ENCODE measurements around the gene LRCOL1.
A peak's percentile ranks its signal among the peaks of the same experiment; 100 is the strongest.

LRCOL1 gene

GRCh38 chr12:132620113-132620898 is 9.9 kb upstream of the LRCOL1 start:
- H3K4me3 ChIP-seq (ENCODE audit: low read depth, low read length), result no peak overlapping the region

- no peak overlapping the region for H3K4me3 ChIP-seq (ENCODE audit: low read depth, low read length)
These were observed 9.2 kb upstream of the LRCOL1 start for GRCh38 chr12:132619386-132620112.

GRCh38 chr12:132619071-132619385 is 8.6 kb upstream of the LRCOL1 start:
- H3K4me3 ChIP-seq (ENCODE audit: low read depth, low read length), result no peak overlapping the region

GRCh38 chr12:132618683-132619043 is 8.3 kb upstream of the LRCOL1 start, which contains the start of gene P2RX2:
Gene P2RX2 (plus strand): TSS chr12:132618776. CDS start chr12:132618817, 41 bp downstream.
- H3K4me3 ChIP-seq (ENCODE audit: low read depth, low read length), result peak within 1 kb of the TSS; percentile 43

- peak overlapping the region; percentile 33 for H3K4me3 ChIP-seq (ENCODE audit: low read depth, low read length)
These were observed 7.7 kb upstream of the LRCOL1 start for GRCh38 chr12:132617822-132618682.

GRCh38 chr12:132617135-132617701 is 6.8 kb upstream of the LRCOL1 start:
- H3K4me3 ChIP-seq (ENCODE audit: low read depth, low read length), result no peak overlapping the region

GRCh38 chr12:132615579-132616038 is 5.2 kb upstream of the LRCOL1 start:
- H3K4me3 ChIP-seq (ENCODE audit: low read depth, low read length), result no peak overlapping the region

- no peak overlapping the region for H3K4me3 ChIP-seq (ENCODE audit: low read depth, low read length)
These were observed 4.6 kb upstream of the LRCOL1 start for GRCh38 chr12:132614861-132615578.

GRCh38 chr12:132614029-132614428 is 3.6 kb upstream of the LRCOL1 start:
- no peak overlapping the region for H3K4me3 ChIP-seq (ENCODE audit: low read depth, low read length)

- H3K4me3 ChIP-seq (ENCODE audit: low read depth, low read length), result no peak overlapping the region
These were observed 1.2 kb upstream of the LRCOL1 start for GRCh38 chr12:132611620-132612019.

- H3K4me3 ChIP-seq (ENCODE audit: low read depth, low read length), result no peak overlapping the region
These were observed 652 bp upstream of the LRCOL1 start for GRCh38 chr12:132610866-132611602.

GRCh38 chr12:132608231-132609171 is 1.9 kb downstream of the LRCOL1 start:
- H3K4me3 ChIP-seq (ENCODE audit: low read depth, low read length), result no peak overlapping the region

- H3K4me3 ChIP-seq (ENCODE audit: low read depth, low read length), result no peak overlapping the region
These were observed 3.5 kb downstream of the LRCOL1 start for GRCh38 chr12:132606927-132607326.

- H3K4me3 ChIP-seq (ENCODE audit: low read depth, low read length), result no peak overlapping the region
These were observed 3.9 kb downstream of the LRCOL1 start for GRCh38 chr12:132606466-132606865.

GRCh38 chr12:132605892-132606291 is 4.5 kb downstream of the LRCOL1 start:
- H3K4me3 ChIP-seq (ENCODE audit: low read depth, low read length), result no peak overlapping the region

GRCh38 chr12:132604668-132605441 is 5.5 kb downstream of the LRCOL1 start:
- no peak overlapping the region for H3K4me3 ChIP-seq (ENCODE audit: low read depth, low read length)

GRCh38 chr12:132604151-132604618 is 6.2 kb downstream of the LRCOL1 start:
- no peak overlapping the region for H3K4me3 ChIP-seq (ENCODE audit: low read depth, low read length)
